B cell (primary cell): ENCODE data around the gene NKTR. TPM values are rescaled to one million over a fixed set of nuclear protein-coding genes. Genes with fewer than 3 reads are reported as not detected.

ENCODE experiments used
- ATAC-seq: fragments of 200-7000 bp; cut with Tn5 transposase; one replicate; pipeline ENCODE4 v1.10.0; 2021; ENCODE audit warnings: low read depth, mild to moderate bottlenecking, moderate number of reproducible peaks, moderate library complexity
- CTCF ChIA-PET: fragments of 350-600 bp; sonication (Branson Sonifier 250); formaldehyde crosslinking; loops from one replicate; lab custom pipeline; 2021; ENCODE audit warnings: antibody characterized with exemption, inconsistent platforms; lab: Charles Lee
- POLR2A ChIA-PET: fragments of 350-600 bp; sonication (Branson Sonifier 250); formaldehyde crosslinking; loops from one replicate; lab custom pipeline; 2021; ENCODE audit warnings: antibody characterized with exemption; lab: Charles Lee
- DNase-seq: peaks from one replicate; pipeline ENCODE4 v3.0.0; 2013
- H2AFZ ChIP-seq: 2 replicates; pipeline ENCODE4 v1.6.1; 2012; ENCODE audit warnings: mild to moderate bottlenecking, low read depth, low read length; ENCODE audit not compliant: insufficient read depth, poor library complexity, severe bottlenecking
- H3K27ac ChIP-seq, 2 donors: 1 replicate in 1 of 2; 2 replicates in 1 of 2; pipeline ENCODE4 v1.5.1; 2012 to 2013; ENCODE audit warnings: low read length in 2 of 2, mild to moderate bottlenecking in 2 of 2, moderate library complexity in 1 of 2
- H3K27me3 ChIP-seq, 4 experiments: fragments of 200-600 bp in 1 of 4; sonication (generic) in 1 of 4; replicated peaks in 1 of 4; 1 replicate in 2 of 4; 2 replicates in 2 of 4; pipeline versions ENCODE4 v1.6.1 to v1.7.0; 2013 to 2016; ENCODE audit warnings: low read length in 3 of 4, mild to moderate bottlenecking in 2 of 4, mixed read lengths in 1 of 4, moderate library complexity in 1 of 4; ENCODE audit not compliant: insufficient read depth in 4 of 4, control insufficient read depth in 3 of 4; ENCODE audit errors: control extremely low read depth in 1 of 4
- H3K36me3 ChIP-seq, 2 experiments: replicated peaks in 1 of 2; 1 replicate in 1 of 2; 2 replicates in 1 of 2; pipeline versions ENCODE4 v1.6.1 to v1.7.1; 2013; ENCODE audit warnings: low read length in 1 of 2; ENCODE audit not compliant: insufficient read depth in 2 of 2, control insufficient read depth in 1 of 2; ENCODE audit errors: control extremely low read depth in 1 of 2, extremely low read depth in 1 of 2
- H3K4me1 ChIP-seq, 2 donors: fragments of 200-600 bp in 1 of 2; sonication (generic) in 1 of 2; 1 replicate in 1 of 2; 2 replicates in 1 of 2; pipeline versions ENCODE4 v1.5.1 to v1.6.1; 2013 to 2017; ENCODE audit warnings: low read length in 2 of 2; ENCODE audit not compliant: control insufficient read depth in 2 of 2, insufficient read depth in 2 of 2
- H3K4me2 ChIP-seq: replicated peaks from 2 replicates; pipeline ENCODE3; 2012; ENCODE audit warnings: mild to moderate bottlenecking, low read depth, low read length; ENCODE audit not compliant: poor library complexity, severe bottlenecking
- H3K4me3 ChIP-seq, 5 experiments: fragments of 200-600 bp in 1 of 5; sonication (generic) in 1 of 5; 1 replicate in 3 of 5; 2 replicates in 2 of 5; pipeline versions ENCODE4 v1.5.1 to v1.7.0; 2011 to 2016; ENCODE audit warnings: low read length in 4 of 5, mild to moderate bottlenecking in 4 of 5, low read depth in 2 of 5, control low read depth in 1 of 5, moderate library complexity in 1 of 5; ENCODE audit not compliant: insufficient read depth in 1 of 5; ENCODE audit errors: control extremely low read depth in 1 of 5, extremely low read depth in 1 of 5
- H3K79me2 ChIP-seq: fragments of 200-600 bp; sonication (generic); one replicate; pipeline ENCODE4 v1.6.0; 2016; ENCODE audit warnings: low read length; ENCODE audit not compliant: control insufficient read depth, insufficient read depth
- H3K9ac ChIP-seq: fragments of 200-600 bp; sonication (generic); 2 replicates; pipeline ENCODE4 v1.6.1; 2017; ENCODE audit warnings: mild to moderate bottlenecking, low read length, moderate library complexity
- H3K9me3 ChIP-seq, 3 donors: one replicate each; pipeline versions ENCODE4 v1.6.1 to v1.7.1; 2013; ENCODE audit warnings: low read length in 2 of 3; ENCODE audit not compliant: control insufficient read depth in 2 of 3, insufficient read depth in 1 of 3; ENCODE audit errors: control extremely low read depth in 1 of 3
- H4K20me1 ChIP-seq: 2 replicates; pipeline ENCODE4 v1.6.0; 2012; ENCODE audit warnings: mild to moderate bottlenecking, low read length; ENCODE audit not compliant: insufficient read depth, control insufficient read depth, poor library complexity, severe bottlenecking
- H3K27ac Mint-ChIP-seq: one replicate; pipeline ENCODE4 v1.8.0; 2021; ENCODE audit warnings: mixed read lengths
- H3K27me3 Mint-ChIP-seq: one replicate; pipeline ENCODE4 v1.8.0; 2021; ENCODE audit warnings: mixed read lengths
- H3K4me1 Mint-ChIP-seq: one replicate; pipeline ENCODE4 v1.8.0; 2021; ENCODE audit warnings: mixed read lengths
- H3K4me3 Mint-ChIP-seq: one replicate; pipeline ENCODE4 v1.8.0; 2021; ENCODE audit warnings: mixed read lengths
- H3K9me3 Mint-ChIP-seq: one replicate; pipeline ENCODE4 v1.8.0; 2022; ENCODE audit warnings: mixed read lengths; ENCODE audit not compliant: insufficient read depth
- CTCF ChIP-seq: fragments of 200-600 bp; IDR thresholded peaks from one replicate; pipeline ENCODE4 v1.8.0; 2022; ENCODE audit warnings: antibody characterized with exemption, mild to moderate bottlenecking
- EZH2 ChIP-seq: IDR thresholded peaks from 2 replicates; pipeline ENCODE4 v1.6.1; 2012; ENCODE audit warnings: borderline replicate concordance, low read depth, mild to moderate bottlenecking, moderate library complexity, low read length; ENCODE audit not compliant: insufficient read depth, poor library complexity, severe bottlenecking
- WGBS: methylation state at CpG from one replicate; pipeline ENCODE4 v1.1.5; 2013; ENCODE audit warnings: missing lambda C conversion rate; ENCODE audit not compliant: insufficient coverage; 5-methylcytosine and 5-hydroxymethylcytosine counted together
- intact Hi-C: fragments of 100-400 bp; cut with micrococcal nuclease; formaldehyde crosslinking; loops from one replicate; pipeline ENCODE4 v1.10.0; 2022
- polyA plus RNA-seq: library from polyadenylated mRNA; depleted of rRNA; stranded (reverse); fragments of >200 nt; gene quantifications from 2 replicates; pipeline ENCODE4 v1.2.3, GENCODE V29; 2012
- total RNA-seq, 2 donors: library from RNA; stranded (reverse); fragments of 120-200 nt in 1 of 2; gene quantifications; 1 replicate in 1 of 2; 2 replicates in 1 of 2; pipeline versions ENCODE4 v1.2.3 to v1.2.4, GENCODE V29; 2013 to 2022

NKTR gene
- total and polyA plus RNA-seq, 2 donors (not counting 1 experiment from before 2014, with no cell fraction given): 58.0 to 227 TPM

GRCh38 chr3:42664438-42664803 lies 63.9 kb downstream of the NKTR start:
- Mint-ChIP-seq H3K27ac (peak overlapping the region; percentile 93), H3K9me3 (no peaks in the 10 kb centered on the region), H3K4me3 (peak overlapping the region; percentile 83), H3K4me1 (peaks cover 13% of the 10 kb centered on the region), H3K27me3 (no peaks in the 10 kb centered on the region)
- TF ChIP-seq EZH2: no peak
- TF ChIP-seq CTCF: no peak
- peak overlapping the region; percentile 55 for H3K9ac ChIP-seq
- no peak for DNase-seq
- H3K4me3 ChIP-seq: peak overlapping the region in 1 of 5 experiments; percentile 34
- ATAC-seq: no peak
- no peaks in the 10 kb centered on the region for H3K27me3 ChIP-seq
- no peaks in the 10 kb centered on the region for H3K36me3 ChIP-seq
- peak overlapping the region; percentile 80 for H3K4me2 ChIP-seq
- WGBS: 55% methylated on average over 18 of the region's 19 CpGs
- intact Hi-C loops: loop anchor here (5.0 kb wide), 1 partner anchor 78 kb away; no protein-coding TSS in a partner anchor
- H2AFZ ChIP-seq: peak overlapping the region; percentile 66
- CTCF ChIA-PET: interaction anchor here (1.8 kb wide), 1 partner anchor 12 kb away, joined by 4 read pairs; no protein-coding TSS in a partner anchor
- peaks cover 0 to 8% (median 0%) of the 10 kb centered on the region in 3 donors for H3K9me3 ChIP-seq
- H3K79me2 ChIP-seq: no peaks in the 10 kb centered on the region
- H3K4me1 ChIP-seq: peaks cover 13 to 22% of the 10 kb centered on the region in 2 donors
- H3K27ac ChIP-seq: peak overlapping the region in 1 of 2 donors; percentile 68
- POLR2A ChIA-PET: no interaction called here
- no peaks in the 10 kb centered on the region for H4K20me1 ChIP-seq

GRCh38 chr3:42665050-42665878 lies 64.8 kb downstream of the NKTR start:
- no peaks in the 10 kb centered on the region for H3K27me3 Mint-ChIP-seq
- Histone ChIP-seq H3K9ac (no peak overlapping the region), H3K79me2 (no peaks in the 10 kb centered on the region), H3K27me3 (no peaks in the 10 kb centered on the region), H3K4me3 (no peak overlapping the region), H4K20me1 (no peaks in the 10 kb centered on the region), H3K4me1 (peaks cover 13 to 22% of the 10 kb centered on the region in 2 donors), H3K36me3 (no peaks in the 10 kb centered on the region), H3K4me2 (peak overlapping the region; percentile 80), H2AFZ (peak overlapping the region; percentile 66), H3K27ac (no peak overlapping the region), H3K9me3 (peaks cover 0 to 8% (median 0%) of the 10 kb centered on the region in 3 donors)
- DNase-seq: no peak
- CTCF ChIA-PET: interaction anchor here (1.0 kb wide), 2 partner anchors 81 to 83 kb away, joined by 3 read pairs; partner anchors contain the start of gene SEC22C
- POLR2A ChIA-PET: no interaction called here
- no peak for TF ChIP-seq CTCF
- no peak for TF ChIP-seq EZH2
- H3K4me1 Mint-ChIP-seq: peaks cover 13% of the 10 kb centered on the region
- peak overlapping the region; percentile 65 for H3K27ac Mint-ChIP-seq
- no peak for ATAC-seq
- intact Hi-C loops: no loop called here
- H3K9me3 Mint-ChIP-seq: no peaks in the 10 kb centered on the region
- peak overlapping the region; percentile 29 for H3K4me3 Mint-ChIP-seq
- 93% methylated on average over 8 of the region's 15 CpGs for WGBS
